ENCODE data around the gene CHCHD1.

DNA sequence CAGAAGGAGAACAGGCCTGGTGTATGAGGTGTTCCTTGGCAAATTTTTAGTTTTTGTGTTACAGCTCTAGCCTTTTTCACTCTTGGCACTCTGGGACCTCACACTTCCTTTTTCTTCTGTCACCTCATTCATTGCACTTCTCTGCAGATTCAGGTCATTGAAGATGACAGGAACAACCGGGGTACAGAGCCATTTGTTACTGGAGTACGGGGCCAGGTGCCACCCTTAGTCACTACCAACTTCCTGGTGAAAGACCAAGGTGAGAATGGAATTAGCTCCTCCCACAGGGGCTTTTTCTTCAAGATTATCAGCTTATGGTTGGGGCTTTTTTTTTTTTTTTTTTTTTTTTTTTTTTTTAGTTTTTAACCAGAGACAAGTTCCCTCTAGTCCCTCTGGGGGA, 18.5 kb upstream of the CHCHD1 start:
- TF ChIP-seq, protein P1, sequence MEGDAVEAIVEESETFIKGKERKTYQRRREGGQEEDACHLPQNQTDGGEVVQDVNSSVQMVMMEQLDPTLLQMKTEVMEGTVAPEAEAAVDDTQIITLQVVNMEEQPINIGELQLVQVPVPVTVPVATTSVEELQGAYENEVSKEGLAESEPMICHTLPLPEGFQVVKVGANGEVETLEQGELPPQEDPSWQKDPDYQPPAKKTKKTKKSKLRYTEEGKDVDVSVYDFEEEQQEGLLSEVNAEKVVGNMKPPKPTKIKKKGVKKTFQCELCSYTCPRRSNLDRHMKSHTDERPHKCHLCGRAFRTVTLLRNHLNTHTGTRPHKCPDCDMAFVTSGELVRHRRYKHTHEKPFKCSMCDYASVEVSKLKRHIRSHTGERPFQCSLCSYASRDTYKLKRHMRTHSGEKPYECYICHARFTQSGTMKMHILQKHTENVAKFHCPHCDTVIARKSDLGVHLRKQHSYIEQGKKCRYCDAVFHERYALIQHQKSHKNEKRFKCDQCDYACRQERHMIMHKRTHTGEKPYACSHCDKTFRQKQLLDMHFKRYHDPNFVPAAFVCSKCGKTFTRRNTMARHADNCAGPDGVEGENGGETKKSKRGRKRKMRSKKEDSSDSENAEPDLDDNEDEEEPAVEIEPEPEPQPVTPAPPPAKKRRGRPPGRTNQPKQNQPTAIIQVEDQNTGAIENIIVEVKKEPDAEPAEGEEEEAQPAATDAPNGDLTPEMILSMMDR (IDR thresholded peaks at IDR 0.05): no peak
- no peak for TF ChIP-seq POLR2A (IDR thresholded peaks at IDR 0.05)
- TF ChIP-seq POLR2AphosphoS5 (IDR thresholded peaks at IDR 0.05): no peak
- TF ChIP-seq EP300 (IDR thresholded peaks at IDR 0.05): no peak

Measured in suprapubic skin (tissue), 4 donors.